Gastrocnemius medialis (tissue), 4 donors: Measurements from ENCODE around the gene SAMD3.

Experiments
- CTCF ChIP-seq, 5 experiments: fragments of 450-650 bp in 3 of 5; fragments of 200-600 bp in 2 of 5; sonication (generic) in 2 of 5; IDR thresholded peaks in 4 of 5; conservative IDR thresholded peaks in 1 of 5; 1 replicate in 4 of 5; 2 replicates in 1 of 5; pipeline ENCODE4 v1.5.1; 2016 to 2019; ENCODE audit warnings: antibody characterized with exemption in 5 of 5, mild to moderate bottlenecking in 3 of 5, moderate library complexity in 3 of 5
- POLR2A ChIP-seq, 2 donors: fragments of 450-650 bp; IDR thresholded peaks; one replicate each; pipeline ENCODE4 v1.6.1; 2017; ENCODE audit warnings: antibody characterized with exemption in 2 of 2, mild to moderate bottlenecking in 2 of 2, moderate library complexity in 2 of 2

GRCh38 chr6:130105996-130106704 lies 116.6 kb downstream of the SAMD3 start:
- TF ChIP-seq CTCF (IDR thresholded peaks at IDR 0.05 in 4 of 5, conservative IDR thresholded peaks at IDR 0.05 in 1 of 5) (no peak), POLR2A (IDR thresholded peaks at IDR 0.05) (no peak)
